ENCODE measurements around the gene SBF2. TPM values are rescaled to one million over a fixed set of nuclear protein-coding genes. Genes with fewer than 3 reads are reported as not detected.
"Not testable (repeated sequence)": the region's sequence is repeated elsewhere in the genome, so short reads cannot be mapped to it uniquely, and the experiment has no call there.

The SBF2 gene
- total RNA-seq, 3 donors from 2014 or later: 74.8 to 91.9 (median 88.2) TPM

GRCh38 chr11:9950462-9950861, 343.6 kb downstream of the SBF2 start:
- Histone ChIP-seq H3K27me3 (no peaks in the 10 kb centered on the region), H3K27ac (no peak overlapping the region), H3K9me3 (peaks cover 0 to 5% of the 10 kb centered on the region in 2 donors), H3K4me3 (no peak overlapping the region), H3K36me3 (no peaks in the 10 kb centered on the region), H3K4me1 (no peaks in the 10 kb centered on the region)
- no peak for DNase-seq (ENCODE audit: low spot score in 2 of 2)
- intact Hi-C loops (cut with DNase I; ENCODE audit: low total_unique reads): no loop called here
- TF ChIP-seq POLR2A (IDR thresholded peaks at IDR 0.05) (no peak), POLR2AphosphoS5 (IDR thresholded peaks at IDR 0.05) (no peak)
- TF ChIP-seq, protein P1, sequence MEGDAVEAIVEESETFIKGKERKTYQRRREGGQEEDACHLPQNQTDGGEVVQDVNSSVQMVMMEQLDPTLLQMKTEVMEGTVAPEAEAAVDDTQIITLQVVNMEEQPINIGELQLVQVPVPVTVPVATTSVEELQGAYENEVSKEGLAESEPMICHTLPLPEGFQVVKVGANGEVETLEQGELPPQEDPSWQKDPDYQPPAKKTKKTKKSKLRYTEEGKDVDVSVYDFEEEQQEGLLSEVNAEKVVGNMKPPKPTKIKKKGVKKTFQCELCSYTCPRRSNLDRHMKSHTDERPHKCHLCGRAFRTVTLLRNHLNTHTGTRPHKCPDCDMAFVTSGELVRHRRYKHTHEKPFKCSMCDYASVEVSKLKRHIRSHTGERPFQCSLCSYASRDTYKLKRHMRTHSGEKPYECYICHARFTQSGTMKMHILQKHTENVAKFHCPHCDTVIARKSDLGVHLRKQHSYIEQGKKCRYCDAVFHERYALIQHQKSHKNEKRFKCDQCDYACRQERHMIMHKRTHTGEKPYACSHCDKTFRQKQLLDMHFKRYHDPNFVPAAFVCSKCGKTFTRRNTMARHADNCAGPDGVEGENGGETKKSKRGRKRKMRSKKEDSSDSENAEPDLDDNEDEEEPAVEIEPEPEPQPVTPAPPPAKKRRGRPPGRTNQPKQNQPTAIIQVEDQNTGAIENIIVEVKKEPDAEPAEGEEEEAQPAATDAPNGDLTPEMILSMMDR (IDR thresholded peaks at IDR 0.05): no peak

DNA sequence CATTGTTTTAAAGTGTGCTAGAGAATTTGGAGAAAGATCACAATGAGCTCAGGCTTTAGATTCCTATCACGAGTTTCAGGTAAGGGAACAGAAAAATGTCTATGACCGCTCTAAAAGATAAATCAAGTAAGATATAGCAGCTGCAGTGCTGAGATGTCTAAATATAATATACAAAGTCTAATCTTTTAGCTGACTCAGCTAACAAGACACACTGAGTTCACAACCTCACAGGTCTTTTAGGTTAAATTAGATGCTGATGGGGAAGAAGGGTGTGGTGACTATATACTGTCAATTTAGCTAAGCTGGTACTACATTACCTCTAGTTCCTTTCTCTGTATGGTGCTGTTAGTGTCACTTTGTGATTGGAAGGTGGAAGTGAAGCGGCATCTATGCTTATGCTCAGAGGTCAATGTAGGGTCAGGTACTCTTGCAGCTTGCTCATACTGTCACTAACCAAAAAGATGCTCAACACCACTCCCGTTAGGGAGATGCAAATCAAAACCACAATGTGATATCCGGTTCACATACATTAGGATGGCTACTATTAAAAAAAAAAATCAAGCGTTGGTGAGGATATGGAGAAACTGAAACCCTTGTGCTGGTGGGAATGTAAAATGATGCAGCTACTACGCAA, 346.7 kb downstream of the SBF2 start:
- no peak for DNase-seq (ENCODE audit: low spot score in 2 of 2)
- Histone ChIP-seq H3K27me3 (no peaks in the 10 kb centered on the region), H3K9me3 (peaks cover 0 to 5% of the 10 kb centered on the region in 2 donors), H3K36me3 (no peaks in the 10 kb centered on the region), H3K27ac (no peak overlapping the region), H3K4me3 (no peak overlapping the region), H3K4me1 (no peaks in the 10 kb centered on the region)
- intact Hi-C loops (cut with DNase I; ENCODE audit: low total_unique reads): no loop called here
- TF ChIP-seq POLR2AphosphoS5 (IDR thresholded peaks at IDR 0.05) (no peak), POLR2A (IDR thresholded peaks at IDR 0.05) (no peak)
- TF ChIP-seq, protein P1 (IDR thresholded peaks at IDR 0.05): no peak

GRCh38 chr11:9945680-9946079, 348.3 kb downstream of the SBF2 start:
- H3K27me3 ChIP-seq; H3K27ac ChIP-seq; H3K4me3 ChIP-seq; intact Hi-C loops (cut with DNase I; ENCODE audit: low total_unique reads); H3K4me1 ChIP-seq; DNase-seq (ENCODE audit: low spot score in 2 of 2); H3K36me3 ChIP-seq; H3K9me3 ChIP-seq: not testable (repeated sequence)

DNA sequence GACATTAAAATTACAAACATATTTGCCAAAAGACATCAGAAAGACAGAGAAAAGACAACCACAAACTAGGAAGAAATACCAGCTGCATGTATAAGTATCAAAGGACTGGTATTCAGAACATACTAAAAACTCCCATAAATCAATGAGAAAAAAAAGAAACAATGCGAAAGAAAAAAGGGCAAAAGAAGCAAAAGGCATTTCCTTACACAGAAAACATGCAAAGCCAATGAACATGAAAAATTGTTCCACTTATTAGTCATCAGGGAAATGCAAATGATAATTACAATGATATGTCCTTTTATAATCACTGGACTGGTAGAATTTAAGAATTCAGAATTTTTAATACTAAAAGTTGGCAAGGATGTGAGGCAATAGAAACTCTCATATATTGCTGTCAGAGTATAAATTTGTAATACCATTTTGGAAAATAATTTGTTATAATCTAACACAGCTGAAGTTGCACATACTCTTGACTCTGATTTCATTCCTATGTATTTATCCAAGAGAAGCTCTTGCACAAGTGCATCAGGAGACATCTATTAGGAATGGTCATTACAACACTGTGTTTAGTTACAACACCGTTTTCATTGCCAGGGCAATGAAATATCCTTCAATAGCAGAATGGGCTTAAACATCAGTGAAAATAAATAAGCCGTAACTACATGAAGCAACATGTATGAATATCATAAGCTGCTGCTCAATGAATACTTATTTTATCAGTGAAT, 350.5 kb downstream of the SBF2 start:
- Histone ChIP-seq H3K4me1 (no peaks in the 10 kb centered on the region), H3K27ac (peak overlapping the region; percentile 13 to 54), H3K9me3 (peaks cover 0 to 5% of the 10 kb centered on the region in 2 donors), H3K27me3 (no peaks in the 10 kb centered on the region), H3K36me3 (no peaks in the 10 kb centered on the region), H3K4me3 (no peak overlapping the region)
- DNase-seq (ENCODE audit: low spot score in 2 of 2): no peak
- intact Hi-C loops (cut with DNase I; ENCODE audit: low total_unique reads): no loop called here
- TF ChIP-seq POLR2AphosphoS5 (IDR thresholded peaks at IDR 0.05) (peak in 2 of 3 donors; percentile 67 to 76), POLR2A (IDR thresholded peaks at IDR 0.05) (no peak)

DNA sequence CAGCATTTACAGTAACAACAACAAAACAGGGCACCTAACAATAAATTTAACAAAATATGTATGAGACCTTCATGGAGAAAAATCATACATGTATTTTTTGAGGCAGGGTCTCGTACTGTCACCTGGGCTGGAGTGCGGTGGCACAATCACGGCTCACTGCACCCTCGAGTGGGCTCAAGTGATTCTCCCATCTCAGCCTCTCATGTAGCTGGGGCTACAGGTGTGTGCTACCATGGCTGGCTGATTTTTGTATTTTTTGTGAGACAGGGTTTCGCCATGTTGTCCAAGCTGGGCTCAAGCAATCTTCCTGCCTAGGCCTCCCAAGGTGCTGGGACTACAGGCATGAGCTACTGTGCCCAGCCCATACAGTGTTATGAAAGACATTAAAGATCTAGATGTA, 352.0 kb downstream of the SBF2 start:
- Histone ChIP-seq H3K4me3 (no peak overlapping the region), H3K36me3 (no peaks in the 10 kb centered on the region), H3K27ac (peak overlapping the region in 1 of 2 donors; percentile 33), H3K9me3 (peaks cover 0 to 5% of the 10 kb centered on the region in 2 donors), H3K4me1 (no peaks in the 10 kb centered on the region), H3K27me3 (no peaks in the 10 kb centered on the region)
- DNase-seq (ENCODE audit: low spot score in 2 of 2): no peak
- intact Hi-C loops (cut with DNase I; ENCODE audit: low total_unique reads): no loop called here
- TF ChIP-seq POLR2AphosphoS5 (IDR thresholded peaks at IDR 0.05): no peak
- no peak for TF ChIP-seq POLR2A (IDR thresholded peaks at IDR 0.05)
- TF ChIP-seq, protein P1 (IDR thresholded peaks at IDR 0.05): no peak

DNA sequence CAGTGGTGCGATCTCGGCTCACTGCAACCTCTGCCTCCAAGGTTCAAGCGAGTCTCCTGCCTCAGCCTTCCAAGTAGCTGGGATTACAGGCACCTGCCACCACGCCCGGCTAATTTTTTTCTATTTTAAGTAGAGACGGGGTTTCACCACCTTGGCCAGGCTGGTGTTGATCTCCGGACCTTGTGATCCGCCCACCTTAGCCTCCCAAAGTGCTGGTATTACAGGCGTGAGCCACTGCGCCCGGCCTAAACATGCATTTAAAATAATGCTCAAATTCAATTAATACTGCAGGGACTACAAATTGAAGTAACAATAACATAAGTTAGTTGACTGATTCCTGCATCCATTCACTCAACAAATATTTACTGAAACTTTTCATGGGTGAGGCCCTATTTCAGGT, 354.9 kb downstream of the SBF2 start:
- intact Hi-C loops (cut with DNase I; ENCODE audit: low total_unique reads); H3K27ac ChIP-seq; H3K4me1 ChIP-seq; DNase-seq (ENCODE audit: low spot score in 2 of 2); H3K36me3 ChIP-seq; H3K9me3 ChIP-seq; H3K4me3 ChIP-seq; H3K27me3 ChIP-seq: not testable (repeated sequence)
